Left lobe of liver (tissue), 2 donors: ENCODE data around the gene AK8. TPM values are rescaled to one million over a fixed set of nuclear protein-coding genes. Genes with fewer than 3 reads are reported as not detected.
A peak's percentile ranks its signal among the peaks of the same experiment; 100 is the strongest.
"Not testable (repeated sequence)": the region's sequence is repeated elsewhere in the genome, so short reads cannot be mapped to it uniquely, and the experiment has no call there.

ENCODE experiments used
- ATAC-seq: fragments of 200-7000 bp; cut with Tn5 transposase; one replicate; pipeline ENCODE4 v1.9.1; 2020; ENCODE audit warnings: mild to moderate bottlenecking, moderate library complexity
- DNase-seq: peaks from one replicate; pipeline ENCODE4 v3.0.0-alpha.2; 2020; ENCODE audit warnings: low spot score
- total RNA-seq: library from RNA; stranded (reverse); gene quantifications from one replicate; pipeline ENCODE4 v1.2.1, GENCODE V29; 2021
- donor health status: DM: no; HTN: no; CAD: no; lungs with moderate emphysema.
- donor health status: DM: no; HTN: yes; CAD: no.

AK8 gene
- total RNA-seq, 1 donor from 2014 or later, result not detected

GRCh38 chr9:132722564-132723065 lies 155.5 kb downstream of the AK8 start:
- ATAC-seq (no peak), DNase-seq (no peak)

DNA sequence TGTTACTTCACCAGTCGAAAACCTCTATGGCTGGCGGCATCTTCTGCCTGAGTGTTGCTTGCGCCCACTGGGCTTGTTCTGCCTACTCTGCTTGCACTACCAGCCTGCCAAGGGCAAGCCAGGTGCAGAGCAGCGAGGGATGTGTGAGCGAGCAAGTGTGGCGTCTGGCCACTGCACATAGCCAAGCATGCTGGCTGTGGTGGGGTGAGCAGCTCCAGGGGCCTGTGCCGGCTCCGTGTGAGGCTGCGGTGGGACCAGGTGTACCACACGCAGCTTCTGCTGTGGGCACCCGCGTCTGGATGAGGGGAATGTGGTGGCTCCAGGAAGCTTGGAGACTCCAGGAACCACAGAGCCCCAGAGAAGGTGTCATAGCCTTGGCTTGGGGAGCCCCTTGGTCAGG lies 156.4 kb downstream of the AK8 start:
- ATAC-seq, result no peak
- DNase-seq, result peak; percentile 16

DNA sequence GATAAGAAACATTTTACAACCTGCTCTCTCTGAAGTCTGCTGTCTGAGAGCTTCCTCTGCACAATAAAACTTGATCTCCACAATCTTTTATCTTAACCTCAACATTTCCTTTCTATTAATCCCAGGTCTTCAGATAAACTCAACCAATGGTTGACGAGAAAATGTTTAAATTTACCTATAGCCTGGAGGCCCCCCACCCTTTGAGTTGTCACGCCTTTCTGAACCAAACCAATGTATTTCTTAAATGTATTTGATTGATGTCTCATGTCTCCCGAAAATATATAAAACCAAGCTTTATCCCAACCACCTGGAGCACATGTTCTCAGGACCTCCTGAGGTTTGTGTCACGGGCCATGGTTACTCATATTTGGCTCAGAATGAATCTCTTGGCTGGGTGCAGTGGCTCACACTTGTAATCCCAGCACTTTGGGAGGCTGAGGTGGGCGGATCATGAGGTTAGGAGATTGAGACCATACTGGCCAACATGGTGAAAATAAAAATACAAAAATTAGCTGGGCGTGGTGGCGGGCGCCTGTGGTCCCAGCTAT lies 159.6 kb downstream of the AK8 start:
- not testable (repeated sequence) for ATAC-seq, DNase-seq

DNA sequence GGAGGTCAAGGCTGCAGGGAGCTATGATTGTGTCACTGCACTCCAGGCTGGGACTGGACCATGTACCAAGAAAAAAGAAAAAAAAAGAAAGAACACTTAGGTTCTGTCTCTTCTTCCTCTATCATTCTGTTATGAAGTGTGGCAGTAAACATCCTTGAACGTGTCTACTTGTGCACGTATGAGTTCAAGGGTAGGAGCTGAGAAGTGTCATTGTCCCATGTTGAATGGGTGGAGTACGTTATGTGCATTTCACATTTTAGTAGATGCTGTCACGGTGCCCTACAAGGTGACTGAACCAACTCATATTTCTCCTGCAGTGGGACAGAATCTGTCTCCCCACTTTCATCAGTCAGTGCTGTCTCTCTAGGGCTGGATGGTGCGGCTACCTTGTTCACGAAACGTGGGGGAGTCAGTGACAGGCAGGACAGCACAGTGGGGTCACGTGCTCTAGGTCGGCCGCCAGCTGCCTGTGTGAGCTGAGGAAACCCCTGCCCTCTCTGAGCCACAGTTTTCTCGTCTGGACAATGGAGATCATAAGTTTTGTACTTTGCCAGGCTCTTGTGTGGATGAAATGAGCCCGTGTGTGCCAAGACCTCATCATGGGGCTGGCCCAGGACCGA lies 160.6 kb downstream of the AK8 start:
- ATAC-seq (no peak), DNase-seq (no peak)

GRCh38 chr9:132716007-132716406 lies 162.1 kb downstream of the AK8 start:
- no peak for DNase-seq
- ATAC-seq, result no peak

GRCh38 chr9:132712753-132713152 lies 165.3 kb downstream of the AK8 start:
- ATAC-seq (no peak), DNase-seq (no peak)

GRCh38 chr9:132711846-132712245 lies 166.2 kb downstream of the AK8 start:
- ATAC-seq (no peak), DNase-seq (no peak)

GRCh38 chr9:132711152-132711551 lies 166.9 kb downstream of the AK8 start:
- ATAC-seq, DNase-seq: not testable (repeated sequence)

GRCh38 chr9:132710333-132710732 lies 167.8 kb downstream of the AK8 start:
- DNase-seq (no peak), ATAC-seq (no peak)

- DNase-seq (no peak), ATAC-seq (no peak)
Measured at GRCh38 chr9:132708769-132709430, 169.2 kb downstream of the AK8 start.

DNA sequence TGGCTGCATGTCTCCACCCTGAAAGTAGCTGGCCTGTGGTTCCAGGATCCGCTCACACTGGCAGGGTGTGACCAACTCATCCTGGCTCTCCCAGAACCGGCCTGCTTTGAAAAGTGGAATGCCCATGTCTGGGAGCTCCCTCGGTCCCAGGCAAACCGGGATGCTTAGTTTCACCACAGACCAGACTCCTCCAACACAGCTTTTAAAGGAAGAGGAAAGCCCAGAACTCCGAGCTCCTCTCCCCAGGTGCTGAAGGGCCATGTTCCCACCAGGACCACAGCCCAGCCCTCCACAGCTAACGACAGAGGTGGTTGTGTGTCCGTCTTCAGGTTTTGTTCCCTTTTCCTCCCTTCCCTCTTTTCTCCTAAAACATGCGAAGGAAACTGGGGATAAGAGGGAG lies 169.8 kb downstream of the AK8 start:
- ATAC-seq (no peak), DNase-seq (no peak)

DNA sequence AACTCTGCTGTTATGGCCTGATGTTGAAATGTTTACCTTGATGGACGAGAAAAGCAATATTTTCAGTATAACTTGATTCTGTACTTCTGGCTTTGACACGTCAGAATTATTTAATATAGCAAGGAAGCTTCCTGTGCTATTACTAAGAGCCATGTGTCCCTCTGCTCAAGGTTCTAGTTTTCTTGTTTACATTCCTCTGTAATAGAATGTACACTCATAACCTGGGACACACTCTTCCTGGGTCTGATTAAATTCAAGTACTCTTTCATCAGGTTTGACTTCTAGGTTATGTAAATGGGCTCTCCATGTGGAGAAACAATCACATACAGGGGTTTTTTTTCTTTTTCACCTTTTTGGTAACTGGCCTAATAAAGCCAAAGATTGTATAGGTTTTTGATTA lies 174.7 kb downstream of the AK8 start:
- ATAC-seq, result no peak
- DNase-seq, result no peak

GRCh38 chr9:132702254-132702653 lies 175.8 kb downstream of the AK8 start:
- ATAC-seq (no peak), DNase-seq (no peak)

- no peak for ATAC-seq
- DNase-seq, result no peak
Measured at GRCh38 chr9:132699956-132700355, 178.1 kb downstream of the AK8 start.

- no peak for ATAC-seq
- DNase-seq, result no peak
Measured at GRCh38 chr9:132698989-132699388, 179.1 kb downstream of the AK8 start.

- ATAC-seq (no peak), DNase-seq (no peak)
Measured at GRCh38 chr9:132697230-132697629, 180.9 kb downstream of the AK8 start.

DNA sequence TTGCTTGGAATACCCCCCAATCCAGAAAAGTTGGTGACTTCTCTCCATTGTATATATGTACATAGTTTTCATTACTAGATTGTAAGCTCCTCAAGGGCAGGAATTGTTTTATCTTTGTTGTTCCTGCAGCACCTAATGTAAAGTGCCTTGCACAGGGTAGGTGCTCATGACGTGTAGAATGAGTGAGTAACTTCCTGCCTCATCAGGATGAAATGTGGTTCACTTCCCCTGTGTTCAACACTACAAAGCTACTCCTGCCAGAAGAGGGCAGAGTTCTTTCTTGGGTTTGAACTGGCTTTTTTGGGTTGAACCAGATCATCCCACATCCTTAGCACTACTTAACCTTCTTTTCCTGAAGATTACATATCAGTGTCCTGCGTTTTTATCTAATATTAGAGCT lies 183.9 kb downstream of the AK8 start:
- no peak for DNase-seq
- no peak for ATAC-seq

- ATAC-seq (no peak), DNase-seq (no peak)
Measured at GRCh38 chr9:132690696-132691095, 187.4 kb downstream of the AK8 start.

DNA sequence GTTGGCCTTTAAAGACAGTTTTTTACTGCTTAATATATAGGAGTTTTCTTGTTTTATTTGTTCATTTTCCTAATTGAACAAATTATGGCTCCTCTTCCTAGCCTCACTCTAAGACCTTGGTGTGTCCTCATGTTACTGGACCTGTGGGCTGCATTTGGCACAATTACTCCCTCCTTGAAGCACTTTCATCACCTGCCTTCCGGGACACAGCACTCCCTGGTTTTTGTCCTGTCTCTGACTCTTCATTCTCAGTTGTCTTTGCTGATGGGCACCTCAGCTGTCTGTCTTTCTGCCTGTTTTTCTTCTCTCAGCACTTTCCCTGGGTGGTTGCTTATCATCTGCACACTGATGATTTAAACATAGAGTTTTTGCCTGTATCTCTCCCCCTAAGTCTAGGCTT lies 194.2 kb downstream of the AK8 start:
- DNase-seq, result no peak
- ATAC-seq, result no peak

DNA sequence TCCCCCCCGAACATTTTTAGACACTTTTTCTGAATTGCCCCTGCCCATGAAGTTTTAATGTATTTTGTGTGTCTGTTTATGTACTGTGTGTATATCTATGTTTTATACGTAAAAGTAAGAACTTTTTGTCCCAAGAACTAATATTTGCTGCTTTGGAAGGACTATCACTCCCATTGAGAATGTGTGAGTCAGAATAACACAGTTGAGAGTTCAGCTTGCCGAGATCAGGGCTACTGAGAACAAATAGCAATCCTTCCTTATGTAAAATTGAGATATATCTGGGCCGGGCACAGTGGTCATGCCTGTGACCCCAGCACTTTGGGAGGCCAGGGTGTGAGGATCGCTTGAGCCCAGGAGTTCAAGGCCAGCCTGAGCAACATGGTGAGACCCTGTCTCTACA lies 196.5 kb downstream of the AK8 start:
- DNase-seq (no peak), ATAC-seq (no peak)

DNA sequence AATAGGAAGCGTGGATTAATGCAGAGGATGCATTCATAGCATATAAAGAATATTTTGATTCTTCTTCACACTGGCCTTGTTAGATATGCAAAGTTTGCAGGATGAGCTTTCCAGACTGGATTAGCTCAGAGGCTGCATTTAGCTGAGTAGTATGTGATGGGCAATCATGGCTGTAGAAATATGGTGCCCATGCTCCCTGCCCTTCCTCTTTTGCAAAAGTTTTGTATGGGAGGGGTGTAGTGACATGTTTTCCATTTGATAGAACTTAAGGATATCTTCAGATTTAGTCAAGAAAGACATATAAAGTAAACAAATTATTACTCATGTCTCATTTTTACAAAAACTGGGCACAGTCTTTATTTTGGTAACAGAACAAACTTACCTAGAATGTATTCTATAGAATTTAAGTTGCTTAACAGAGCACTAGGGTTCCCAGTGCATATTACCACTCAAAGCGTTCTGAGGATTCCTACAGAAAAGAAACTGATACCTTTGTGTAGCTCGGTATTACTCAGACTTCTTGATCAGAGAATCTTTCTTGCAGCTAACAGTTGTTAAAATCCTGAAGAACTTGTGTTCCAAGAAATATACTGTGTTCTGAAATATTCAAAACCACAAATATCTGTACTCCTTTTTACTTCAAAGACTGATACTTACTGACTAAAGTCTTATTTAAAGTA lies 198.0 kb downstream of the AK8 start:
- ATAC-seq, result no peak
- DNase-seq, result no peak

DNA sequence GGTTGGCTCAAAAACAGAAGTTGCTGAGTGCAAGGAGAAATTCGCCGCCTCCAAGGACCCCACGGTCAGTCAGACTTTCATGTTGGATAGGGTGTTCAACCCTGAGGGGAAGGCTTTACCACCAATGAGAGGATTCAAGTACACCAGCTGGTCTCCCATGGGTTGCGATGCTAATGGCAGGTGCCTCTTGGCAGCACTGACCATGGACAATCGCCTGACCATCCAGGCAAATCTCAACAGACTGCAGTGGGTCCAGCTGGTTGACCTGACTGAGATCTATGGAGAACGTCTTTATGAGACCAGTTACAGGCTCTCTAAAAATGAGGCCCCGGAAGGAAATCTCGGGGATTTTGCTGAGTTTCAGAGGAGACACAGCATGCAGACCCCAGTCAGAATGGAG lies 200.1 kb downstream of the AK8 start:
- DNase-seq, result no peak
- no peak for ATAC-seq
